Stimulated activated CD8-positive, alpha-beta memory T cell treated with anti-CD3 and anti-CD28 coated beads, Interleukin-7, amount 100 ng/mL, for 48 hours (primary cell): ENCODE results near the gene POLR2B.
"Not testable (repeated sequence)": the region's sequence is repeated elsewhere in the genome, so short reads cannot be mapped to it uniquely, and the experiment has no call there.

Experiments
- DNase-seq, 2 donors: peaks; one replicate each; pipeline ENCODE4 v3.0.0-alpha.2; 2020; ENCODE audit warnings: low read depth in 1 of 2; ENCODE audit errors: extremely low read depth in 1 of 2

Gene POLR2B

DNA sequence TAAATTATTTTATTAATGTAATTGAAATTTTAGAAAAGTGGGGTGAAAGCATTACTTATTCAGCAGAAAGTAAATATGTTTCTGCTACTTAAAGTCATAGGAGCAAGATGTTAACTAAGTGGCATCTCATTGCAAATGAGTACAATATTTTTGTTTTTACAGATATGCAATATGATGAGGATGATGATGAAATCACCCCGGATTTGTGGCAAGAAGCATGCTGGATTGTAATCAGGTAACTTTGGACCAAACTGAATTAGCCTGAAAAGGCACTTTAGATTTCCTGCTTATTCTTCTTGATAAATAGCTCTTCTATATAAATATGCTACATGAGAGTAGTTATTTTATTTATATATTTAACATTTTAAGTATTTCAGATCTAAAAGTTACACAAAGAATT, 7.5 kb downstream of the POLR2B start:
- DNase-seq: no peak

DNA sequence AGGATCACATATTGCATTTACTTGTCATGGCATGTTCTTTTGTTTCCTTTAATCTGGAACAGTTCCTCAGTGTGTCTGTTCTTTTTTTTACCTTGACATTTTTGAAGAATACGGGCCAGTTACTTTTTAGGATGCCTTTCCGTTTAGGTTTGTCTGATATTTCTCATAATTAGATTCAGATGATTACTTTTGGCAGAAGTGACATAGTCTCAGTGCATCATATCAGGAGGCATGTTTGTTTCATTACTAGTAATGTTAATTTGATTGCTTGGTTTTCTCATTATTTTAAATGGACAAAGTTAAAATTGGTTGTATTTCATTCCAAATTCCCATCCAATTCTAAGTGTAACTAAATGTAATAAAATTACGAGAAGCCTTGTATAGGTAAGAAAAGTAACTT, 8.3 kb downstream of the POLR2B start:
- DNase-seq: no peak

DNA sequence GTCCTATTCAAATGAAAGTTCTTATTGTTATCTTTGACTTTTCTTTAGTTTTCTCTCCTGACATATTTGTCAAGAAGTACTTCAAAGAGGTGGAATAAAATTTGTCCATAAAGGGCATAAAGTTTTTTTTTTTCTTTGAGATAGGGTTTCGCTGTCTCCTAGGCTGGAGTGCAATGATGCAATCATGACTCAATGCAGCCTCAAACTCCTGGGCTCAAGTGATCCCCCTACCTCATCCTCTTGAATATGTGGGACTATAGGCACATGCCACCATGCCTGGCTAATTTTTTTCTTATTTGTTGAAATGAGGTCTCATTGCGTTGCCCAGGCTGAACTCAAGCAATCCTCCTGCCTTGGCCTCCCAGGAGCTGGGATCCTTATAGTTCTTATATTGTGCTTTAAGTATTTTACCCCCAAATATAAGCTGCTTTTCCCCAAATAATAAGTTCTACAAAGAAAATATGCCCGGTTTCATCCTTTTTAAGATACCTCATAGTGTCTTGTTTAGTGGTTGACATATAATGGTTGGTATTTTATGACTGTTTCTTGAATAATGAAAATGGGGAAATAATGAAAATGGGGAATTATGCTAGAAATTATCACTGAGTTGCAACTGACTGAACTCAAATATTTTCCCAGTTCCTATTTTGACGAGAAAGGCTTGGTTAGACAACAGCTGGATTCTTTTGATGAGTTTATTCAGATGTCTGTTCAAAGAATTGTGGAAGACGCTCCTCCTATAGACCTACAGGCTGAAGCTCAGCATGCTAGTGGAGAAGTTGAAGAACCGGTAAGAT, 11.6 kb downstream of the POLR2B start:
- no peak for DNase-seq

GRCh38 chr4:56995525-56995924, 16.8 kb downstream of the POLR2B start:
- DNase-seq: no peak

- no peak for DNase-seq
Observed at GRCh38 chr4:56999751-57000150, 21.1 kb downstream of the POLR2B start.

DNA sequence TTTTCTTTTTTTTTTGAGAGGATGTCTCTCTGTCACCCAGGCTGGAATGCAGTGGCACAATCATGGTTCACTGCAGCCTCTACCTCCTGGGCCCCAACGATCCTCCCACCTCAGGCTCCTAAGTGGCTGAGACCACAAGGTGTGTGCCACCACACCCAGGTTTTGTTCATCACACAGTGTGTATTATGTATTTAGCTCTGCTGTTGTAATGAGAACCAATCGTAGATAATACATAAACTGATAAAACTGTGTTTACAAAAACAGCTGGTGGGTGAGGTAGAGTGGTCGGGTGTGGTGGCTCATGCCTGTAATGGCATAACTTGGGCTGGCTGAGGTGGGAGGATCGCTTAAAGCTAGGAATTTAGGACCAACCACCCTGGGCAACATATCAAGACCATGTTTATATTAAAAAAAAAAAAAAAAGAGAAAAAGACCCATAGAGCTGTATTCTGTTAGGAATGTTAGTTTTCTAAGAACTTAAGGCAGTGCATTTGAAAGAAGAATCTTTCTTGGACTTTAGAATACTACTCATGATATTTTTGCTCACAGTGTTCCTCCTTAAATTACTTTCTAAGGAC, 34.9 kb downstream of the POLR2B start:
- no peak for DNase-seq

DNA sequence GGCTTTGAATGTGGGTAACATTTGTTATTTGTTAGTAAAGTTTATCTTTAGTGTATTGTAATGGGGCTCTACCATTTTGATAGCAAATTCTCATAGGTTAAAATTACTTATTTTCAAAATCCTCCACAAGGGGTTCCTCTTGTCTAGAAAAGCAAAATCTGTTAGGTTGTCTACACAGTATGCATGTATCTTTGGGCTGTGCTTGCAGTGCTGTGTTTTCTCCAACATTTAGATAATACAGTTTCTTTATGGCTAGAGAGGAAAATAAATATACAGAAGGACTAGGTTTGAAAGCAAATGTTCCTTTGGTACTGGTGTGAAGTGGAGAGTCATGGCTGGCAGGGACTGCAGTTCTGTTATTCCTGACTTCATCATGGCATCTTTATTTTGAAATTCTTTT, 40.3 kb downstream of the POLR2B start:
- no peak for DNase-seq

DNA sequence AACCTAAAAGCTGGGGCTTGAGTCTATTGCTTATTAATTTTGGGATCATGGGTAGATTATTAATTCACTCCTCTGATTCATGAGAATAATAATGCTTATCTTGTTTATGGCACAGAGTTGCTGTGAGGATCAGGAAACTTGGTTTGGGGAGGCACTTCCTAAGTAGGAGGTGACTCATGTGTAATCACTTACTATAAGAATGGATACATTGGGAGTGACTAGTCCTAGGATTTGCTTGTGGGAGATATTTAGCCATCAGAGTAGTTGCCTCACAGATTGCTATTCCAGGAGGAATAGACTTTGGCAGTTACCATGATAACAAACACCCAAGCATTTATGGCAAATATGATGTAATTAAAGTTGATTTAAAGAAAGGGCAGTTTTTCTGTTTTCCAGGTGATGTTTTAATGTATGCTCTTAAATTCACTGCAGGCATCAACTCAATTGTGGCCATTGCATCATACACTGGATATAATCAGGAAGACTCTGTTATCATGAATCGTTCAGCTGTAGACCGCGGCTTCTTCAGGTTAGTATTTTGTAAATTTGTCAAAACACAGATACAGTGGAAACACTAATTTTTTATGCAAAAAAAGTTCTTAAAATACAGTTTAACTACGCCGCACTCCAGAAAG, 41.9 kb downstream of the POLR2B start:
- no peak for DNase-seq

- no peak for DNase-seq
Observed at GRCh38 chr4:57023104-57023503, 44.4 kb downstream of the POLR2B start.

GRCh38 chr4:57034520-57034919, 55.8 kb downstream of the POLR2B start:
- no peak for DNase-seq

- no peak for DNase-seq
Observed at GRCh38 chr4:57037982-57038604, 59.4 kb downstream of the POLR2B start.

DNA sequence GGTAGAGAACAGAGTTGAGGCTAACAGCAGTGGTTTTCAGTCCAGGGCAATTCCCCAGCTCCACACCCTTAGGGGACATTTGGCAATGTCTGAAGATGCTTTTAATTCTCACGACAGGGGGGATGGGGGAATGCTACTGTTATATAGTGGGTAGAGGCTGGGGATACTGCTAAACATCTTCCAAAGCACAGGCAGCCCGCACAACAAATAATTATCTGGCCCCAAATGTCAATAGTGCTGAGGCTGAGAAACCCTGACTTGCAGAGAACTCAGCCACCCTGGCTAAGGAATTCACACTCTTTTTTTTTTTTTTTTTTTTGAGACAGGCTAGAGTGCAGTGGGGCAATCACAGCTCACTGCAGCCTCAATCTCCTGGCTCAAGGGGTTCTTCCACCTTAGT, 60.6 kb downstream of the POLR2B start:
- DNase-seq: no peak

GRCh38 chr4:57040510-57040909, 61.8 kb downstream of the POLR2B start:
- DNase-seq: no peak

- DNase-seq: no peak
Observed at GRCh38 chr4:57041020-57041419, 62.3 kb downstream of the POLR2B start.

GRCh38 chr4:57042711-57043169, 64.0 kb downstream of the POLR2B start:
- no peak for DNase-seq

DNA sequence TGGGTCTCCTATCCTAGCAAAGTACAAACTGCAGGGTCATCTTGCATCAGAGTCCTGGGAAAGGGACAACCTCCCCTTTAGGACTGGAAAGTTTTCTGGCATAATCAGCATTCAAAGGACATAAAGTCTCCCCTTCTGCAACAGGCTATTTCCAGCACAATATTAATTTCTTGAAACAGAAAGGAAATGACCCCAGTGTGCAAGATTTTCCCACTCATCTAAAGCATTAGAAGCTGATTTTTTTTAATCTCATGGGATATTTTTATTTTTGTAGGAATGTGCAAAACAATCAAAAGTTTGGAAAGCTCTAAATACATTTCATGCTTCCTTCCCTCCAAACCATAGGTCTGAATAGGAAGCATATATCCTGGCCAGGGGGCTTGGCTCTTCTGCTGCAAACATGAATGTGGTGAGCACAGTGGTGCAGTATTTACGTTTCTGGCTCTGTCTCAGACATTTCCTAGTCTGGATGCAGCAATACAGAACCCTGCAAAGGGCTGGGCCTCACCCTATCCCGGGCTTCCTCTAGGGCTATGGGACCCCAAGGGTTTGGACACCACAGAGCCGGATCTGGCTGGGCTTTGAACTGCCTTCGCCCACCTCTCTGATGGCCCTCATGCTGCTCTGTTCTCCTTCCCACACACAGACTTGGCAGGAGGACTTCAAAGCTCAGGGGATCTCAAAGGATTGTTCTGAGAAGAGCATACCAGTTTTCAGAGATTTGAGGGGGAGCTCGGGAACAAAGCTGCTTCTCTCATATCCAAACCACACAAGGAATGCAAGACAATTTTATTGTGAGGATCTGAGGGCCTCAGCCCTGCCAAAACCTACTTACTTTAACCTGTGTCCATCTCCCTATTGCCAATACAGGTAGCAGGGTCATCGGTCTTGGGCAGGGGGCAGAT, 64.9 kb downstream of the POLR2B start:
- DNase-seq: no peak

- no peak for DNase-seq
Observed at GRCh38 chr4:57044279-57044678, 65.6 kb downstream of the POLR2B start.

GRCh38 chr4:57044996-57045395, 66.3 kb downstream of the POLR2B start:
- no peak for DNase-seq

- DNase-seq: not testable (repeated sequence)
Observed at GRCh38 chr4:57047046-57047445, 68.3 kb downstream of the POLR2B start.

DNA sequence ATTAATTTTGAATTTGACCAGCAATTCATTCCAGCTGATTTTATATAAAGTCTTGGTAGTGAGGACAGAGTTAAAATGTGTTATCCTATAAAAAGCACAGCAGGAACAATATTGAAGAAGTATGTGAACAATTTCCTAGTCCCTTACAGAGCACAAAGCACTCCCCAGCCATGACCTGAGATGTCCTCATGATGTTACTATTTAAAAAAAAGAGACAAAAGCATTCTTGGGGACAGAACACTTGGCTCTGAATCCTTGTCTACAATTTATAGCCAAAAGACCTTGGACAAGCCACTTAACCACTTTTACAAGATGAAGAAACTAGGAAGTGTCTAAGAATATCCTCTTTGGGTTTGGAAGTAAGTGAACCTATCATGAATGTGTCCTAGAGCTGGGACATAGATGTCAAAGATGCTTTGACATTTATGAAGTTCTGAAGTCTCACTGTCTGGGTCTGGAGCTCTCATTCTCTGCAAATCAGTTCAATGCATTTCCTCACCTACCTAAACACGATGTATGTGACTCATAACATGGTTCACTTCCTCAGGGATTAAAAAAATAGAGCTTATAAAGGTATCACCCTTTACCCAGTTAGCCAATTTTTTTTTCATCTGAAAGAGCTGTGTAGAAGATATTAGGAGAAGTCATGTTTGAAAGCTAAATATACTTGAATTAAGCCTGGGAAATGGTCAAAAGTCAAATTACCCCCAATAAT, 70.1 kb downstream of the POLR2B start:
- DNase-seq: no peak
